CD4-positive, alpha-beta T cell treated with Interleukin-1 beta for 1 hour (primary cell): ENCODE data around the gene ETV3.
A peak's percentile ranks its signal among the peaks of the same experiment; 100 is the strongest.

Experiments used
- DNase-seq, 2 donors: peaks; one replicate each; pipeline ENCODE4 v3.0.0-alpha.2; 2020 to 2022

The ETV3 gene

GRCh38 chr1:157158967-157159366 is 20.8 kb upstream of the ETV3 start:
- no peak for DNase-seq

- no peak for DNase-seq
Measured at GRCh38 chr1:157157501-157158190, 19.5 kb upstream of the ETV3 start.

- DNase-seq, result peak; percentile 75
Measured at GRCh38 chr1:157156058-157156541, 17.9 kb upstream of the ETV3 start.

GRCh38 chr1:157155658-157156057 is 17.5 kb upstream of the ETV3 start:
- no peak for DNase-seq

- peak in 1 of 2 donors; percentile 64 for DNase-seq
Measured at GRCh38 chr1:157154940-157155514, 16.8 kb upstream of the ETV3 start.

GRCh38 chr1:157154291-157154690 is 16.1 kb upstream of the ETV3 start:
- DNase-seq, result no peak

- DNase-seq, result no peak
Measured at GRCh38 chr1:157153746-157154145, 15.6 kb upstream of the ETV3 start.

- no peak for DNase-seq
Measured at GRCh38 chr1:157152510-157152909, 14.3 kb upstream of the ETV3 start.

GRCh38 chr1:157151506-157151905 is 13.3 kb upstream of the ETV3 start:
- no peak for DNase-seq

GRCh38 chr1:157151073-157151472 is 12.9 kb upstream of the ETV3 start:
- DNase-seq, result no peak

- no peak for DNase-seq
Measured at GRCh38 chr1:157150631-157151030, 12.4 kb upstream of the ETV3 start.

- no peak for DNase-seq
Measured at GRCh38 chr1:157147906-157148700, 9.9 kb upstream of the ETV3 start.

GRCh38 chr1:157147037-157147436 is 8.8 kb upstream of the ETV3 start:
- no peak for DNase-seq

- no peak for DNase-seq
Measured at GRCh38 chr1:157146244-157146643, 8.0 kb upstream of the ETV3 start.

GRCh38 chr1:157145076-157145475 is 6.9 kb upstream of the ETV3 start:
- DNase-seq, result no peak

- no peak for DNase-seq
Measured at GRCh38 chr1:157144509-157144908, 6.3 kb upstream of the ETV3 start.

- DNase-seq, result no peak
Measured at GRCh38 chr1:157142765-157143423, 4.7 kb upstream of the ETV3 start.

GRCh38 chr1:157142201-157142600 is 4.0 kb upstream of the ETV3 start:
- DNase-seq, result no peak

- no peak for DNase-seq
Measured at GRCh38 chr1:157141212-157141855, 3.1 kb upstream of the ETV3 start.

- DNase-seq, result no peak
Measured at GRCh38 chr1:157140063-157140588, 1.9 kb upstream of the ETV3 start.

GRCh38 chr1:157139052-157139715 is 989 bp upstream of the ETV3 start:
- no peak for DNase-seq
